A549 (cell line): Measurements from ENCODE around the gene S100A7. TPM values are rescaled to one million over a fixed set of nuclear protein-coding genes. Genes with fewer than 3 reads are reported as not detected.

Experiments used
- ATAC-seq, 2 experiments: fragments of 200-7000 bp in 1 of 2; fragments of >200 bp in 1 of 2; cut with Nextera tagmentation in 1 of 2; cut with Tn5 transposase in 1 of 2; 3 replicates each; pipeline versions ENCODE4 v1.8.0 to v1.9.1; 2018 to 2020; ENCODE audit warnings: mild to moderate bottlenecking in 1 of 2, moderate library complexity in 1 of 2
- CTCF ChIA-PET: fragments of 300-600 bp; sonication (Branson Sonifier 250); formaldehyde crosslinking; extraction: SDS; loops from one replicate; lab custom pipeline; 2021; ENCODE audit warnings: antibody characterized with exemption, inconsistent platforms; lab: Yijun Ruan, JAX
- POLR2A ChIA-PET: fragments of 350-600 bp; formaldehyde crosslinking; extraction: SDS; loops from one replicate; lab custom pipeline; 2021; ENCODE audit warnings: antibody characterized with exemption, inconsistent platforms; lab: Yijun Ruan, JAX
- DNase-seq, 2 experiments: peaks; one replicate each; pipeline versions ENCODE4 v3.0.0 to v3.0.0-alpha.2; 2011 to 2016; ENCODE audit warnings: low read depth in 1 of 2, low spot score in 1 of 2
- FAIRE-seq: peaks from 2 replicates; lab custom pipeline; 2011; peaks lifted over from hg19 to GRCh38; lab: Jason Lieb, UNC
- H3K27ac ChIP-seq, 2 experiments: fragments of >200 bp; sonication (Bioruptor Twin); formaldehyde crosslinking; 3 replicates each; pipeline ENCODE4 v1.5.1; 2016 to 2017
- H3K4me1 ChIP-seq: fragments of >200 bp; sonication (Bioruptor Twin); formaldehyde crosslinking; 3 replicates; pipeline ENCODE4 v1.6.1; 2016
- H3K4me2 ChIP-seq: fragments of >200 bp; sonication (Bioruptor Twin); formaldehyde crosslinking; 3 replicates; pipeline ENCODE4 v1.6.1; 2016
- H3K4me3 ChIP-seq: fragments of >200 bp; sonication (Bioruptor Twin); formaldehyde crosslinking; 3 replicates; pipeline ENCODE4 v1.5.1; 2016
- H3K9me3 ChIP-seq: fragments of >200 bp; sonication (Bioruptor Twin); formaldehyde crosslinking; 3 replicates; pipeline ENCODE4 v1.6.1; 2016
- ATOH8 ChIP-seq: fragments of 250-450 bp; sonication (Bioruptor Pico); IDR thresholded peaks from 2 replicates; pipeline ENCODE4 v1.5.0; 2020; ENCODE audit warnings: low read depth, mild to moderate bottlenecking, moderate library complexity
- CBX8 ChIP-seq: fragments of 200-600 bp; sonication (generic); IDR thresholded peaks from 2 replicates; pipeline ENCODE4 v1.6.1; 2016
- CEBPB ChIP-seq, 2 experiments: fragments of >200 bp in 1 of 2; sonication (Bioruptor Twin) in 1 of 2; formaldehyde crosslinking in 1 of 2; IDR thresholded peaks; 2 replicates each; pipeline ENCODE4 v1.6.1; 2012 to 2016
- E2F6 ChIP-seq: IDR thresholded peaks from 2 replicates; pipeline ENCODE4 v1.6.1; 2012; ENCODE audit warnings: low read depth, borderline replicate concordance
- EHF ChIP-seq: fragments of 250-450 bp; sonication (Bioruptor Pico); IDR thresholded peaks from 2 replicates; pipeline ENCODE4 v1.5.0; 2020; ENCODE audit warnings: mild to moderate bottlenecking
- EHMT2 ChIP-seq: fragments of 200-600 bp; sonication (generic); IDR thresholded peaks from 2 replicates; pipeline ENCODE4 v1.6.1; 2016; ENCODE audit warnings: antibody characterized with exemption, low read depth, mild to moderate bottlenecking, moderate library complexity
- EP300 ChIP-seq, 2 experiments: fragments of >200 bp; sonication (Bioruptor Twin); formaldehyde crosslinking; IDR thresholded peaks; 2 replicates in 1 of 2; 3 replicates in 1 of 2; pipeline ENCODE4 v1.6.1; 2016 to 2017
- ESRRA ChIP-seq: fragments of 150-350 bp; IDR thresholded peaks from 2 replicates; pipeline ENCODE4 v1.6.1; 2014; ENCODE audit warnings: mild to moderate bottlenecking, low read length, borderline replicate concordance
- FOXS1 ChIP-seq: fragments of 250-450 bp; sonication (Bioruptor Pico); IDR thresholded peaks from 2 replicates; pipeline ENCODE4 v1.5.0; 2020; ENCODE audit warnings: mild to moderate bottlenecking, moderate library complexity
- HDAC2 ChIP-seq: fragments of 200-600 bp; sonication (generic); IDR thresholded peaks from 2 replicates; pipeline ENCODE4 v1.6.1; 2016
- HES2 ChIP-seq: fragments of >200 bp; sonication (Bioruptor Twin); formaldehyde crosslinking; IDR thresholded peaks from 2 replicates; pipeline ENCODE4 v1.6.1; 2016
- HEYL ChIP-seq: fragments of 250-450 bp; sonication (Bioruptor Pico); IDR thresholded peaks from 2 replicates; pipeline ENCODE4 v1.8.0; 2021; ENCODE audit warnings: mild to moderate bottlenecking, moderate library complexity
- HOXA7 ChIP-seq: fragments of 250-450 bp; sonication (Bioruptor Pico); IDR thresholded peaks from 2 replicates; pipeline ENCODE4 v1.5.0; 2020; ENCODE audit warnings: mild to moderate bottlenecking, moderate library complexity
- JUN ChIP-seq, 2 experiments: fragments of >200 bp; sonication (Bioruptor Twin); formaldehyde crosslinking; IDR thresholded peaks; 2 replicates in 1 of 2; 3 replicates in 1 of 2; pipeline ENCODE4 v1.6.1; 2016 to 2017
- KDM5A ChIP-seq: fragments of 200-600 bp; sonication (generic); IDR thresholded peaks from 2 replicates; pipeline ENCODE4 v1.6.1; 2016; ENCODE audit warnings: antibody characterized with exemption, mild to moderate bottlenecking
- MAFK ChIP-seq: fragments of 450-650 bp; IDR thresholded peaks from 2 replicates; pipeline ENCODE4 v1.6.1; 2014; ENCODE audit not compliant: partially characterized antibody
- MAX ChIP-seq: IDR thresholded peaks from 2 replicates; pipeline ENCODE4 v1.6.1; 2012
- MAZ ChIP-seq: fragments of 150-350 bp; IDR thresholded peaks from 2 replicates; pipeline ENCODE4 v1.6.1; 2014; ENCODE audit warnings: antibody characterized with exemption, low read depth, low read length, borderline replicate concordance
- NFE2L2 ChIP-seq: fragments of 150-350 bp; conservative IDR thresholded peaks from 2 replicates; pipeline ENCODE4 v1.6.1; 2014; ENCODE audit warnings: low read length
- NPAS2 ChIP-seq: fragments of 250-450 bp; sonication (Bioruptor Pico); IDR thresholded peaks from 2 replicates; pipeline ENCODE4 v1.8.0; 2022; ENCODE audit warnings: mild to moderate bottlenecking, moderate library complexity, borderline replicate concordance
- NR3C1 ChIP-seq: fragments of >200 bp; sonication (Bioruptor Twin); formaldehyde crosslinking; IDR thresholded peaks from 3 replicates; pipeline ENCODE4 v1.6.1; 2017
- PBX3 ChIP-seq: IDR thresholded peaks from 2 replicates; pipeline ENCODE4 v1.6.1; 2012
- RARB ChIP-seq: fragments of 250-450 bp; sonication (Bioruptor Pico); IDR thresholded peaks from 2 replicates; pipeline ENCODE4 v1.8.0; 2021; ENCODE audit warnings: mild to moderate bottlenecking, moderate library complexity
- RCOR1 ChIP-seq: fragments of 150-350 bp; IDR thresholded peaks from 2 replicates; pipeline ENCODE4 v1.6.1; 2014; ENCODE audit warnings: antibody characterized with exemption, low read length, low read depth
- REST ChIP-seq: fragments of 200-600 bp; sonication (generic); IDR thresholded peaks from 2 replicates; pipeline ENCODE4 v1.6.1; 2016; ENCODE audit warnings: antibody characterized with exemption, mild to moderate bottlenecking, moderate library complexity
- RNF2 ChIP-seq: fragments of 200-600 bp; sonication (generic); IDR thresholded peaks from 2 replicates; pipeline ENCODE4 v1.6.1; 2016; ENCODE audit warnings: low read depth, mild to moderate bottlenecking, antibody characterized with exemption, moderate library complexity, borderline replicate concordance
- ZSCAN20 ChIP-seq: fragments of 250-450 bp; sonication (Bioruptor Pico); IDR thresholded peaks from 2 replicates; pipeline ENCODE4 v1.8.0; 2022; ENCODE audit warnings: mild to moderate bottlenecking, moderate library complexity
- WGBS: methylation state at CpG from one replicate; pipeline ENCODE4 v1.1.6; 2017; ENCODE audit errors: missing lambda C conversion rate; 5-methylcytosine and 5-hydroxymethylcytosine counted together
- polyA plus RNA-seq, 4 experiments: library from polyadenylated mRNA; depleted of rRNA in 3 of 4; stranded (reverse); fragments of >200 nt; fragmentation: RNase III in 1 of 4; extraction: RNeasy Plus Mini Kit Qiagen cat#74134 plus additional on column Dnase treatment in 1 of 4; gene quantifications; 2 replicates in 3 of 4; 3 replicates in 1 of 4; pipeline ENCODE4 v1.2.3, GENCODE V29; 2011 to 2017

Gene S100A7
- polyA plus RNA-seq, 2 of the 4 experiments (the other 2 are of a cell fraction), result not detected

- no peaks in the 10 kb centered on the region for H3K9me3 ChIP-seq
- H3K4me2 ChIP-seq, result no peak overlapping the region
- no peak for FAIRE-seq
- ChIA-PET CTCF (interaction anchor here (0.7 to 1.5 kb wide), 2 partner anchors 65 to 66 kb away, joined by 3 to 5 read pairs; no protein-coding TSS in a partner anchor), POLR2A (no interaction called here)
- ATAC-seq, result no peak
- no peak overlapping the region for H3K4me3 ChIP-seq
- WGBS, result 4% methylated on average over 12 of the region's 12 CpGs
- TF ChIP-seq MAX, result no peak
- no peak for TF ChIP-seq EHMT2
- TF ChIP-seq NFE2L2, result no peak
- no peak for TF ChIP-seq REST
- TF ChIP-seq HEYL, result no peak
- TF ChIP-seq HES2, result no peak
- no peak for TF ChIP-seq CBX8
- TF ChIP-seq KDM5A, result no peak
- TF ChIP-seq MAZ, result no peak
- no peak for TF ChIP-seq NPAS2
- TF ChIP-seq PBX3, result no peak
- no peak for TF ChIP-seq ESRRA
- no peak for TF ChIP-seq ATOH8
- no peak for TF ChIP-seq EHF (CRISPR knock-in tag)
- TF ChIP-seq CEBPB (IDR thresholded peaks at IDR 0.05), result no peak
- TF ChIP-seq RNF2, result no peak
- no peak for TF ChIP-seq JUN (IDR thresholded peaks at IDR 0.05)
- TF ChIP-seq HOXA7, result no peak
- no peak for TF ChIP-seq MAFK
- TF ChIP-seq E2F6, result no peak
- no peak overlapping the region for H3K27ac ChIP-seq
- no peaks in the 10 kb centered on the region for H3K4me1 ChIP-seq
- DNase-seq, result no peak
Observed at GRCh38 chr1:153428073-153428638, 32.3 kb downstream of the S100A7 start.

- DNase-seq (no peak), FAIRE-seq (no peak), ATAC-seq (no peak)
- Histone ChIP-seq H3K9me3 (no peaks in the 10 kb centered on the region), H3K4me3 (no peak overlapping the region), H3K4me1 (no peaks in the 10 kb centered on the region), H3K4me2 (no peak overlapping the region), H3K27ac (no peak overlapping the region)
- WGBS, result 5% methylated on average over 1 of the region's 1 CpG
- TF ChIP-seq RARB, result no peak
- TF ChIP-seq NPAS2, result no peak
- no peak for TF ChIP-seq FOXS1 (CRISPR knock-in tag)
- TF ChIP-seq ZSCAN20, result no peak
- no peak for TF ChIP-seq EHMT2
- no peak for TF ChIP-seq REST
- TF ChIP-seq ATOH8, result no peak
- TF ChIP-seq EP300 (IDR thresholded peaks at IDR 0.05), result no peak
- no peak for TF ChIP-seq NR3C1
- TF ChIP-seq RCOR1, result no peak
- TF ChIP-seq ESRRA, result no peak
- no peak for TF ChIP-seq JUN (IDR thresholded peaks at IDR 0.05)
- TF ChIP-seq HDAC2, result no peak
- no peak for TF ChIP-seq HOXA7
- CTCF ChIA-PET, result no interaction called here
- POLR2A ChIA-PET, result no interaction called here
Observed at GRCh38 chr1:153426809-153427208, 33.6 kb downstream of the S100A7 start.
